Measurements from ENCODE around the gene GRIK4.
"Not testable (repeated sequence)": the region's sequence is repeated elsewhere in the genome, so short reads cannot be mapped to it uniquely, and the experiment has no call there.

GRIK4 gene

DNA sequence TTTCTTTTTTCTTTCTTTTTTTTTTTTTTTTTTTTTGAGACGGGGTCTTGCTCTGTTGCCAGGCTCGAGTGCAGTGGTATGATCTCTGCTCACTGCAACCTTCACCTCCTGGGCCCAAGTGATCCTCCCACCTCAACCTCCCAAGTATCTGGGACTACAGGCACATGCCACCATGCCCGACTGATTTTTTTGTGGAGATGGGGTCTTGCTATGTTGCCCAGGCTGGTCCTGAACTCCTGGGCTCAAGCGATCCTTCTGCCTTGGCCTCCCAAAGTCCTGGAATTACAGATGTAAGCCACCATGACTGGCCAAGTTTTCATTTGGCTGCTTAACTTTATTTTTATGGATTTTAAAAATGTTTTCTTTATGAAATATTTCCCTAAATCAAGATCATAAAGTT, 520.1 kb downstream of the GRIK4 start:
- not testable (repeated sequence) for DNase-seq

DNA sequence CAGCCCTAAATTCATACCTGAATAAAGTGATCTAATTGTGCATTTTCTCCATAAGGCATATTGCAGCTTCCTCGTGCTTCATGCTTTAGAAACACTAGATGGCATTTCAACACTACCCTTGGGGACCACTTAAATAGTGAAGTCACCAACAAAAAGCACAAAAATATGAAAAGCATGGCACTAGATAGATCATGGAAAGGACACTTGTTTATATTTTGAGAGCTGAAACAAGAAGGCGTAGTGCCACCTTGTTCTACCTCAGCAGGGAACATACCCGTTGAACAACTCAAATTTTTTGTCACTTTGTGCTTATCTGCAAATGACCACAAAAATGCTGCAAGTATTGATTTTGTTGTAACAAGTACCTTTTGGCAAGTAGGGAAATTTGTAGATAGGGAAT, 521.0 kb downstream of the GRIK4 start:
- DNase-seq: no peak

DNA sequence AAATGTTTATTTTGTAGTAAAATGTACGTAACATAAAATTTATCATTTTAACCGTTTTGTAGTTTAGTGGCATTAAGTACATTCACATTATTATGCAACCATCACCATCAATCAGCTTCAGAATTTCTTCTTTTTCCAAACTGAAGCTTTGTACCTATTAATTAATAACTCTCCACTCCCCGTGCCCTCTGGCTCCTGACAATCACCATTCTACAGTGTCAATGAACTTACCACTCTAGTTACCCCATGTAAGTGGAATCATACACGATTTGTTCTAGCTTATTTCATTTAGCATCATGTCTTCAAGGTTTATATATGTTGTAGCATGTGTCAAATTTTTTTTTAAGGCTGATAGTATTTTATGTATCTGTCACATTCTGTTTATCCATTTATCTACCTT, 522.1 kb downstream of the GRIK4 start:
- DNase-seq: no peak

DNA sequence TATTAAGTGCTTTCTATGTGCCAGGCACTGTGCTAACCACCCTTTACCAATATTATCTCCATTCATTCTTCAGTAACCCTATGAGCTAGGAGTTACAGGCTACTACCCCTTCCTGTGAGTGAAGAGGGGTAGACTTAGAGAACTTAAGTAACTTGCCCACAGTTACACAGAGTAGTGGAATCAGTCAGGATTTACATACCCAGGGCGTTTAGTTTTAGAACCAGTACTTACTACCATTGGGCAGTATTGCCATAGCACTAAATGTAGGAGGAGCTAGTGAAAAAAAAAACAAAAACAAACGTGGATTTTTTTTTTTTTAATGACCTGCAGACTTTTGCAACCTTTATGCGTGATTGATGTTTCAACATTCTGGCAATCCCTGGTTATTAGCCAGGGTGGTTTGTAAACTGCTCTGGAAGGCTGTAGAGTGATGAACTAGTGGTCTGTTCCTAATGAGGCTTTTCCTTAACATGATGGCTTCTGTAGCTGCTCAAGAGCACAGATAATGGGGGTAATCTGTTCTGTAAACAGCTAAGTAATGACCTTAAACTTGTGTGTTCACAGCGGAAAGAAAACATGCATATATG, 523.7 kb downstream of the GRIK4 start:
- DNase-seq: no peak

DNA sequence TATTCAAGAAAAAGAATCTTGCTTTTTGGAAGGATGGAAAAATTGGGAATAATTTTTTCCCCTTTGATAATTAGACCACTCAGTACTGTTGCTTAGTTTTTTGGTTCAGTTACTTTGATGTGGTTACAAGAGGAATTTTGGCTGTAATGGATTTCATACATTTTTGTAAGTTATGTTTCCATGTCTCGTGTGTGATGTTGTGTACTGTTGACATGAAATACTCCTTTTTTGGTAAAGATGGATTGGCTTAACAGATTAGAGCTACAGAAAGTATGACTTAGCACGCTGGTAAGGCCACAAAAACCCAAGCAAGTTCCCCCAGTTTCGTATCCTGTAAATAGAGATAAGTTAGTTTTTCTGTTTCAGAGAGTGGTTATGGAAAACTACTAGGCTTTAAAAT, 524.2 kb downstream of the GRIK4 start:
- no peak for DNase-seq

DNA sequence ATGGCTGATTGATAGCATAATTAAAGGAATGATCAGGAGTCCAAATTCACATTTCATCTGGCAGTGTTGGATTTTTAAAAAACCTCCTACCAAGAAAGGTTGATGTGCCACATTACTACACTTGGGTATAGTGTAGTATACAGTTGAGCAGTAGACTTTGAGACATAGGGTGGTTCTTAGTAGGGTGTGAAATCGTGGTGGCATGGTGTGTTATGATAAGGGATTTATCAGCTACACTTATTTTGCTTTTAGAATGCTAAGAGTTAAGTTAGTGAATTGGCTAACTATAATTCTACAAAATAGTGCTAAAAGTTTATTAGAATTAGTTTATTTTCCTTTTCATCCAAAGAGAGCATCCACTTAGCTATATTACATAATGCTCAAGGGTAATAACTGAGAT, 525.5 kb downstream of the GRIK4 start:
- DNase-seq: no peak
